Common myeloid progenitor, CD34-positive (primary cell): ENCODE results near the gene TOGARAM2.

Source experiments
- CTCF ChIA-PET: fragments of 350-600 bp; sonication (Branson Sonifier 250); formaldehyde crosslinking; loops from one replicate; lab custom pipeline; 2021; ENCODE audit warnings: antibody characterized with exemption; lab: Charles Lee
- POLR2A ChIA-PET: fragments of 350-600 bp; sonication (Branson Sonifier 250); formaldehyde crosslinking; loops from one replicate; lab custom pipeline; 2021; ENCODE audit warnings: antibody characterized with exemption; lab: Charles Lee
- DNase-seq, 3 donors: peaks; one replicate each; pipeline versions ENCODE4 v3.0.0 to v3.0.0-alpha.2; 2013
- H3K27ac ChIP-seq, 2 experiments: 1 replicate in 1 of 2; 2 replicates in 1 of 2; pipeline ENCODE4 v1.7.0; 2013; ENCODE audit warnings: inconsistent platforms in 2 of 2, low read length in 2 of 2, mild to moderate bottlenecking in 2 of 2, low read depth in 1 of 2, moderate library complexity in 1 of 2; ENCODE audit not compliant: severe bottlenecking in 2 of 2, insufficient read depth in 1 of 2, poor library complexity in 1 of 2
- H3K27me3 ChIP-seq, 5 experiments: replicated peaks in 2 of 5; 1 replicate in 3 of 5; 2 replicates in 2 of 5; pipeline versions ENCODE4 v1.6.1 to v1.7.0; 2013; ENCODE audit warnings: low read length in 4 of 5, mild to moderate bottlenecking in 2 of 5, moderate library complexity in 2 of 5, inconsistent platforms in 1 of 5; ENCODE audit not compliant: insufficient read depth in 5 of 5, control insufficient read depth in 4 of 5
- H3K36me3 ChIP-seq, 4 experiments: 1 replicate in 2 of 4; 2 replicates in 2 of 4; pipeline versions ENCODE4 v1.6.1 to v1.7.0; 2013; ENCODE audit warnings: low read length in 3 of 4, control low read depth in 1 of 4, mild to moderate bottlenecking in 1 of 4; ENCODE audit not compliant: control insufficient read depth in 4 of 4, insufficient read depth in 4 of 4
- H3K4me1 ChIP-seq, 4 experiments: 1 replicate in 3 of 4; 2 replicates in 1 of 4; pipeline versions ENCODE4 v1.6.1 to v1.7.1; 2013; ENCODE audit warnings: low read length in 3 of 4, mild to moderate bottlenecking in 3 of 4, control low read depth in 1 of 4, inconsistent platforms in 1 of 4, moderate library complexity in 1 of 4; ENCODE audit not compliant: control insufficient read depth in 4 of 4, insufficient read depth in 4 of 4; ENCODE audit errors: control extremely low read depth in 1 of 4
- H3K4me3 ChIP-seq, 7 experiments: 1 replicate in 4 of 7; 2 replicates in 3 of 7; pipeline versions ENCODE4 v1.5.1 to v1.7.0; 2013; ENCODE audit warnings: mild to moderate bottlenecking in 7 of 7, low read length in 6 of 7, moderate library complexity in 6 of 7, inconsistent platforms in 2 of 7, low read depth in 2 of 7, control low read depth in 1 of 7; ENCODE audit not compliant: insufficient read depth in 4 of 7, control insufficient read depth in 1 of 7; ENCODE audit errors: extremely low read depth in 1 of 7
- H3K9me3 ChIP-seq, 5 experiments: 1 replicate in 4 of 5; 2 replicates in 1 of 5; pipeline versions ENCODE4 v1.6.1 to v1.7.1; 2013; ENCODE audit warnings: low read length in 4 of 5, mild to moderate bottlenecking in 2 of 5, inconsistent platforms in 1 of 5, low read depth in 1 of 5, moderate library complexity in 1 of 5; ENCODE audit not compliant: control insufficient read depth in 4 of 5, insufficient read depth in 2 of 5; ENCODE audit errors: control extremely low read depth in 1 of 5
- WGBS: methylation state at CpG from one replicate; pipeline ENCODE4 v1.1.5; 2013; ENCODE audit not compliant: insufficient coverage; 5-methylcytosine and 5-hydroxymethylcytosine counted together

TOGARAM2 gene

GRCh38 chr2:29024882-29025430, 43.9 kb downstream of the TOGARAM2 start:
- CTCF ChIA-PET = interaction anchor here (1.1 to 3.4 kb wide), 3 partner anchors 8 to 13 kb away, joined by 3 to 23 read pairs (median 5); no protein-coding TSS in a partner anchor

GRCh38 chr2:29025711-29026110, 44.6 kb downstream of the TOGARAM2 start:
- DNase-seq = no peak
- Histone ChIP-seq H3K36me3 (no peaks in the 10 kb centered on the region), H3K4me1 (peaks cover 0 to 6% (median 3%) of the 10 kb centered on the region in 4 experiments), H3K9me3 (no peaks in the 10 kb centered on the region), H3K4me3 (no peak overlapping the region), H3K27ac (no peak overlapping the region), H3K27me3 (no peaks in the 10 kb centered on the region)
- 90% methylated on average over 3 of the region's 3 CpGs for WGBS
- ChIA-PET POLR2A (no interaction called here), CTCF (interaction anchor here (2.3 to 3.4 kb wide), 2 partner anchors 9 to 14 kb away, joined by 5 to 23 read pairs; no protein-coding TSS in a partner anchor)

More at GRCh38 chr2:29024882-29025430, 43.9 kb downstream of the TOGARAM2 start:
- Histone ChIP-seq H3K36me3 (no peaks in the 10 kb centered on the region), H3K27ac (no peak overlapping the region), H3K27me3 (no peaks in the 10 kb centered on the region), H3K4me3 (no peak overlapping the region), H3K9me3 (no peaks in the 10 kb centered on the region), H3K4me1 (peaks cover 0 to 6% (median 3%) of the 10 kb centered on the region in 4 experiments)
- POLR2A ChIA-PET = no interaction called here
- 81% methylated on average over 4 of the region's 4 CpGs for WGBS
- DNase-seq = no peak

- POLR2A ChIA-PET = no interaction called here
- Histone ChIP-seq H3K27me3 (no peaks in the 10 kb centered on the region), H3K27ac (no peak overlapping the region), H3K4me3 (no peak overlapping the region), H3K9me3 (no peaks in the 10 kb centered on the region), H3K36me3 (no peaks in the 10 kb centered on the region), H3K4me1 (peaks cover 0 to 18% (median 16%) of the 10 kb centered on the region in 4 experiments)
- DNase-seq = no peak
- CTCF ChIA-PET = no interaction called here
Observed at GRCh38 chr2:29031046-29031445, 49.9 kb downstream of the TOGARAM2 start.

- ChIA-PET POLR2A (no interaction called here), CTCF (no interaction called here)
- Histone ChIP-seq H3K27ac (no peak overlapping the region), H3K36me3 (no peaks in the 10 kb centered on the region), H3K4me3 (no peak overlapping the region), H3K27me3 (no peaks in the 10 kb centered on the region), H3K9me3 (no peaks in the 10 kb centered on the region), H3K4me1 (peaks cover 0 to 18% (median 15%) of the 10 kb centered on the region in 4 experiments)
- 100% methylated on average over 3 of the region's 5 CpGs for WGBS
- DNase-seq = no peak
Observed at GRCh38 chr2:29032189-29032588, 51.1 kb downstream of the TOGARAM2 start.

- H3K27ac ChIP-seq = no peak overlapping the region
- H3K4me3 ChIP-seq = no peak overlapping the region
- POLR2A ChIA-PET = no interaction called here
- H3K36me3 ChIP-seq = no peaks in the 10 kb centered on the region
- 92% methylated on average over 2 of the region's 2 CpGs for WGBS
- CTCF ChIA-PET = no interaction called here
- no peak for DNase-seq
- H3K4me1 ChIP-seq = peaks cover 0 to 18% (median 15%) of the 10 kb centered on the region in 4 experiments
- no peaks in the 10 kb centered on the region for H3K9me3 ChIP-seq
- no peaks in the 10 kb centered on the region for H3K27me3 ChIP-seq
Observed at GRCh38 chr2:29033172-29033571, 52.1 kb downstream of the TOGARAM2 start.

GRCh38 chr2:29033656-29034055, 52.6 kb downstream of the TOGARAM2 start:
- Histone ChIP-seq H3K27ac (no peak overlapping the region), H3K36me3 (no peaks in the 10 kb centered on the region), H3K9me3 (no peaks in the 10 kb centered on the region), H3K27me3 (no peaks in the 10 kb centered on the region), H3K4me3 (no peak overlapping the region), H3K4me1 (peaks cover 0 to 18% (median 15%) of the 10 kb centered on the region in 4 experiments)
- POLR2A ChIA-PET = interaction anchor here (0.5 kb wide), 1 partner anchor 83 kb away, joined by 5 read pairs; no protein-coding TSS in a partner anchor
- CTCF ChIA-PET = no interaction called here
- DNase-seq = no peak
- 61% methylated on average over 3 of the region's 6 CpGs for WGBS

- Histone ChIP-seq H3K27ac (no peak overlapping the region), H3K4me3 (no peak overlapping the region), H3K27me3 (peaks cover 0 to 3% (median 0%) of the 10 kb centered on the region in 5 experiments), H3K9me3 (no peaks in the 10 kb centered on the region), H3K4me1 (peaks cover 0 to 18% (median 15%) of the 10 kb centered on the region in 4 experiments), H3K36me3 (no peaks in the 10 kb centered on the region)
- peak in 2 of 3 donors; percentile 41 to 58 for DNase-seq
- CTCF ChIA-PET = interaction anchor here (0.8 to 1.8 kb wide), 3 partner anchors 12 to 20 kb away, joined by 3 to 4 read pairs (median 3); no protein-coding TSS in a partner anchor
- WGBS = 89% methylated on average over 13 of the region's 17 CpGs
- POLR2A ChIA-PET = interaction anchor here (0.6 kb wide), 1 partner anchor 85 kb away, joined by 3 read pairs; no protein-coding TSS in a partner anchor
Observed at GRCh38 chr2:29035016-29035745, 54.1 kb downstream of the TOGARAM2 start.
